SK-N-SH treated with all-trans-retinoic acid at 6 μM for 48 hours (cell line): ENCODE data around the gene GDPD4.

Experiments used
- ATAC-seq: fragments of 200-7000 bp; cut with Tn5 transposase; 3 replicates; pipeline ENCODE4 v1.9.1; 2020; ENCODE audit warnings: mild to moderate bottlenecking, moderate library complexity
- ARNTL ChIP-seq: fragments of 450-650 bp; formaldehyde crosslinking; IDR thresholded peaks from 2 replicates; pipeline ENCODE4 v1.5.0; 2020; ENCODE audit warnings: low read depth, mild to moderate bottlenecking, moderate library complexity, borderline replicate concordance
- BACH2 ChIP-seq: fragments of 250-450 bp; sonication (Bioruptor Pico); IDR thresholded peaks from 2 replicates; pipeline ENCODE4 v1.9.0; 2021; ENCODE audit warnings: mild to moderate bottlenecking, borderline replicate concordance
- CSDC2 ChIP-seq: fragments of 250-450 bp; sonication (Bioruptor Pico); IDR thresholded peaks from 2 replicates; pipeline ENCODE4 v1.5.0; 2020; ENCODE audit warnings: mild to moderate bottlenecking, moderate library complexity
- ESRRG ChIP-seq: fragments of 250-450 bp; sonication (Bioruptor Pico); IDR thresholded peaks from 2 replicates; pipeline ENCODE4 v1.6.1; 2021; ENCODE audit warnings: mild to moderate bottlenecking
- GLIS3 ChIP-seq: fragments of 250-450 bp; sonication (Bioruptor Pico); IDR thresholded peaks from 2 replicates; pipeline ENCODE4 v1.5.0; 2020; ENCODE audit warnings: mild to moderate bottlenecking, moderate library complexity
- ISL1 ChIP-seq: fragments of 250-450 bp; sonication (Bioruptor Pico); IDR thresholded peaks from 2 replicates; pipeline ENCODE4 v2.1.2; 2022; ENCODE audit warnings: mild to moderate bottlenecking, moderate library complexity
- OSR1 ChIP-seq: fragments of 250-450 bp; sonication (Bioruptor Pico); IDR thresholded peaks from 2 replicates; pipeline ENCODE4 v1.8.0; 2022; ENCODE audit warnings: moderate library complexity, mild to moderate bottlenecking, inconsistent platforms
- PPARA ChIP-seq: fragments of 250-450 bp; sonication (Bioruptor Pico); IDR thresholded peaks from 2 replicates; pipeline ENCODE4 v1.5.0; 2020; ENCODE audit warnings: mild to moderate bottlenecking, borderline replicate concordance
- RARB ChIP-seq: fragments of 250-450 bp; sonication (Bioruptor Pico); IDR thresholded peaks from 2 replicates; pipeline ENCODE4 v1.8.0; 2021; ENCODE audit warnings: mild to moderate bottlenecking, moderate library complexity
- SNAI2 ChIP-seq: fragments of 250-450 bp; sonication (Bioruptor Pico); IDR thresholded peaks from 2 replicates; pipeline ENCODE4 v1.5.0; 2020; ENCODE audit warnings: mild to moderate bottlenecking, moderate library complexity
- TCF4 ChIP-seq: fragments of 250-450 bp; sonication (Bioruptor Pico); IDR thresholded peaks from 2 replicates; pipeline ENCODE4 v1.8.0; 2021; ENCODE audit warnings: mild to moderate bottlenecking, moderate library complexity, borderline replicate concordance
- TOX ChIP-seq: fragments of 250-450 bp; sonication (Bioruptor Pico); IDR thresholded peaks from 2 replicates; pipeline ENCODE4 v1.8.0; 2021; ENCODE audit warnings: mild to moderate bottlenecking, moderate library complexity, borderline replicate concordance
- ZC3H10 ChIP-seq: fragments of 250-450 bp; sonication (Bioruptor Pico); IDR thresholded peaks from 2 replicates; pipeline ENCODE4 v1.5.1; 2021; ENCODE audit warnings: mild to moderate bottlenecking, moderate library complexity
- ZFP3 ChIP-seq: fragments of 250-450 bp; sonication (Bioruptor Pico); IDR thresholded peaks from 2 replicates; pipeline ENCODE4 v1.5.0; 2020; ENCODE audit warnings: mild to moderate bottlenecking, moderate library complexity
- ZFP30 ChIP-seq: fragments of 450-650 bp; formaldehyde crosslinking; IDR thresholded peaks from 2 replicates; pipeline ENCODE4 v1.5.0; 2022; ENCODE audit warnings: mild to moderate bottlenecking, moderate library complexity
- ZNF70 ChIP-seq: fragments of 450-650 bp; formaldehyde crosslinking; IDR thresholded peaks from 2 replicates; pipeline ENCODE4 v1.5.0; 2020; ENCODE audit warnings: mild to moderate bottlenecking, moderate library complexity
- ZNF8 ChIP-seq: fragments of 450-650 bp; formaldehyde crosslinking; IDR thresholded peaks from 2 replicates; pipeline ENCODE4 v1.5.0; 2020; ENCODE audit warnings: mild to moderate bottlenecking, moderate library complexity
- TF ChIP-seq, protein P1 (sequence below): fragments of 250-450 bp; sonication (Bioruptor Pico); IDR thresholded peaks from 2 replicates; pipeline ENCODE4 v1.5.0; 2020; ENCODE audit warnings: mild to moderate bottlenecking, moderate library complexity
- TF ChIP-seq, protein P2 (sequence below): fragments of 250-450 bp; sonication (Bioruptor Pico); IDR thresholded peaks from 2 replicates; pipeline ENCODE4 v1.8.0; 2020; ENCODE audit warnings: mild to moderate bottlenecking, moderate library complexity, borderline replicate concordance
- TF ChIP-seq, protein P3 (sequence below): fragments of 250-450 bp; sonication (Bioruptor Pico); IDR thresholded peaks from 2 replicates; pipeline ENCODE4 v1.5.1; 2020; ENCODE audit warnings: low read depth, mild to moderate bottlenecking, moderate library complexity
- TF ChIP-seq, protein P4 (sequence below): fragments of 250-450 bp; sonication (Bioruptor Pico); IDR thresholded peaks from 2 replicates; pipeline ENCODE4 v1.5.1; 2021; ENCODE audit warnings: mild to moderate bottlenecking, moderate library complexity

Gene GDPD4

DNA sequence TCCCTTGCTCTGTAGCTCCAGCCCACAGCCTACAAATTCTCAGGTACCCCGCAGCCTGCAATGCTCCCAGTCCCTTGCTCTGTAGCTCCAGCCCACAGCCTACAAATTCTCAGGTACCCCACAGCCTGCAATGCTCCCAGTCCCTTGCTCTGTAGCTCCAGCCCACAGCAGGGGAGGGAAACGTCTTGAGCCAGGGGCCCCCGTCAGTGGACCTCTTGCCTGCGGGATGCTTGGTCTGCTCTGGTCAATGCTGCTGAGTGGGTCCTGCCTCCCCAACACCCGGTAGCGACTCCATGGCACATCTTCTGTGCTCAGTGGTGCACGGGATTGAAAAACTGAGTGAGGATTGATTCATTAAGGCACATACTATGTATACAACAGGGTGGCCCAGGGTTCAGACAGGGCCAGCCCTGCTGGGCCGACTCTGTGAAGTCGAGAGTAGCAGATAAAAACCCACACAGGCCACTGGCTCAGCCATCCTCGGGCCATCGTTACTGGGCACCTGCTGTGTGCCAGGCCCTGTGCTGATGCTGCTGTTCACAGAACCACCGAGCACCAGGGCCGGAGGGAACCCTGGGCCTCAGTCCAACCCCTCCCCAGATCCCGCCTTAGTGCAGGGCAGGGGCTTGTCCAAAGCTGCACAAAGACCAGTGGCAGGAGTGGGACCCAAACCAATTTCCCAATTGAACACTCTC lies 103.7 kb downstream of the GDPD4 start:
- TF ChIP-seq BACH2 (CRISPR knock-in tag) = no peak
- TF ChIP-seq GLIS3 (CRISPR knock-in tag) = no peak
- TF ChIP-seq RARB (CRISPR knock-in tag) = no peak
- no peak for TF ChIP-seq SNAI2
- TF ChIP-seq ESRRG (CRISPR knock-in tag) = no peak
- no peak for TF ChIP-seq ZC3H10 (CRISPR knock-in tag)
- TF ChIP-seq, protein P1, sequence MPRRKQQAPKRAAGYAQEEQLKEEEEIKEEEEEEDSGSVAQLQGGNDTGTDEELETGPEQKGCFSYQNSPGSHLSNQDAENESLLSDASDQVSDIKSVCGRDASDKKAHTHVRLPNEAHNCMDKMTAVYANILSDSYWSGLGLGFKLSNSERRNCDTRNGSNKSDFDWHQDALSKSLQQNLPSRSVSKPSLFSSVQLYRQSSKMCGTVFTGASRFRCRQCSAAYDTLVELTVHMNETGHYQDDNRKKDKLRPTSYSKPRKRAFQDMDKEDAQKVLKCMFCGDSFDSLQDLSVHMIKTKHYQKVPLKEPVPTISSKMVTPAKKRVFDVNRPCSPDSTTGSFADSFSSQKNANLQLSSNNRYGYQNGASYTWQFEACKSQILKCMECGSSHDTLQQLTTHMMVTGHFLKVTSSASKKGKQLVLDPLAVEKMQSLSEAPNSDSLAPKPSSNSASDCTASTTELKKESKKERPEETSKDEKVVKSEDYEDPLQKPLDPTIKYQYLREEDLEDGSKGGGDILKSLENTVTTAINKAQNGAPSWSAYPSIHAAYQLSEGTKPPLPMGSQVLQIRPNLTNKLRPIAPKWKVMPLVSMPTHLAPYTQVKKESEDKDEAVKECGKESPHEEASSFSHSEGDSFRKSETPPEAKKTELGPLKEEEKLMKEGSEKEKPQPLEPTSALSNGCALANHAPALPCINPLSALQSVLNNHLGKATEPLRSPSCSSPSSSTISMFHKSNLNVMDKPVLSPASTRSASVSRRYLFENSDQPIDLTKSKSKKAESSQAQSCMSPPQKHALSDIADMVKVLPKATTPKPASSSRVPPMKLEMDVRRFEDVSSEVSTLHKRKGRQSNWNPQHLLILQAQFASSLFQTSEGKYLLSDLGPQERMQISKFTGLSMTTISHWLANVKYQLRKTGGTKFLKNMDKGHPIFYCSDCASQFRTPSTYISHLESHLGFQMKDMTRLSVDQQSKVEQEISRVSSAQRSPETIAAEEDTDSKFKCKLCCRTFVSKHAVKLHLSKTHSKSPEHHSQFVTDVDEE (CRISPR knock-in tag) = no peak
- TF ChIP-seq, protein P2, sequence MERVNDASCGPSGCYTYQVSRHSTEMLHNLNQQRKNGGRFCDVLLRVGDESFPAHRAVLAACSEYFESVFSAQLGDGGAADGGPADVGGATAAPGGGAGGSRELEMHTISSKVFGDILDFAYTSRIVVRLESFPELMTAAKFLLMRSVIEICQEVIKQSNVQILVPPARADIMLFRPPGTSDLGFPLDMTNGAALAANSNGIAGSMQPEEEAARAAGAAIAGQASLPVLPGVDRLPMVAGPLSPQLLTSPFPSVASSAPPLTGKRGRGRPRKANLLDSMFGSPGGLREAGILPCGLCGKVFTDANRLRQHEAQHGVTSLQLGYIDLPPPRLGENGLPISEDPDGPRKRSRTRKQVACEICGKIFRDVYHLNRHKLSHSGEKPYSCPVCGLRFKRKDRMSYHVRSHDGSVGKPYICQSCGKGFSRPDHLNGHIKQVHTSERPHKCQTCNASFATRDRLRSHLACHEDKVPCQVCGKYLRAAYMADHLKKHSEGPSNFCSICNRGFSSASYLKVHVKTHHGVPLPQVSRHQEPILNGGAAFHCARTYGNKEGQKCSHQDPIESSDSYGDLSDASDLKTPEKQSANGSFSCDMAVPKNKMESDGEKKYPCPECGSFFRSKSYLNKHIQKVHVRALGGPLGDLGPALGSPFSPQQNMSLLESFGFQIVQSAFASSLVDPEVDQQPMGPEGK (CRISPR knock-in tag) = no peak
- no peak for TF ChIP-seq ISL1 (CRISPR knock-in tag)
- no peak for TF ChIP-seq ARNTL (CRISPR knock-in tag)
- TF ChIP-seq ZFP30 (CRISPR knock-in tag) = no peak
- TF ChIP-seq, protein P3, sequence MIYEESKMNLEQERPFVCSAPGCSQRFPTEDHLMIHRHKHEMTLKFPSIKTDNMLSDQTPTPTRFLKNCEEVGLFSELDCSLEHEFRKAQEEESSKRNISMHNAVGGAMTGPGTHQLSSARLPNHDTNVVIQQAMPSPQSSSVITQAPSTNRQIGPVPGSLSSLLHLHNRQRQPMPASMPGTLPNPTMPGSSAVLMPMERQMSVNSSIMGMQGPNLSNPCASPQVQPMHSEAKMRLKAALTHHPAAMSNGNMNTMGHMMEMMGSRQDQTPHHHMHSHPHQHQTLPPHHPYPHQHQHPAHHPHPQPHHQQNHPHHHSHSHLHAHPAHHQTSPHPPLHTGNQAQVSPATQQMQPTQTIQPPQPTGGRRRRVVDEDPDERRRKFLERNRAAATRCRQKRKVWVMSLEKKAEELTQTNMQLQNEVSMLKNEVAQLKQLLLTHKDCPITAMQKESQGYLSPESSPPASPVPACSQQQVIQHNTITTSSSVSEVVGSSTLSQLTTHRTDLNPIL (CRISPR knock-in tag) = no peak
- TF ChIP-seq ZNF8 (CRISPR knock-in tag) = no peak
- no peak for TF ChIP-seq OSR1 (CRISPR knock-in tag)
- no peak for TF ChIP-seq ZFP3 (CRISPR knock-in tag)
- no peak for TF ChIP-seq TOX
- TF ChIP-seq ZNF70 = no peak
- no peak for TF ChIP-seq TCF4 (CRISPR knock-in tag)
- TF ChIP-seq, protein P4, sequence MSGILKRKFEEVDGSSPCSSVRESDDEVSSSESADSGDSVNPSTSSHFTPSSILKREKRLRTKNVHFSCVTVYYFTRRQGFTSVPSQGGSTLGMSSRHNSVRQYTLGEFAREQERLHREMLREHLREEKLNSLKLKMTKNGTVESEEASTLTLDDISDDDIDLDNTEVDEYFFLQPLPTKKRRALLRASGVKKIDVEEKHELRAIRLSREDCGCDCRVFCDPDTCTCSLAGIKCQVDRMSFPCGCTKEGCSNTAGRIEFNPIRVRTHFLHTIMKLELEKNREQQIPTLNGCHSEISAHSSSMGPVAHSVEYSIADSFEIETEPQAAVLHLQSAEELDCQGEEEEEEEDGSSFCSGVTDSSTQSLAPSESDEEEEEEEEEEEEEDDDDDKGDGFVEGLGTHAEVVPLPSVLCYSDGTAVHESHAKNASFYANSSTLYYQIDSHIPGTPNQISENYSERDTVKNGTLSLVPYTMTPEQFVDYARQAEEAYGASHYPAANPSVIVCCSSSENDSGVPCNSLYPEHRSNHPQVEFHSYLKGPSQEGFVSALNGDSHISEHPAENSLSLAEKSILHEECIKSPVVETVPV (CRISPR knock-in tag) = no peak
- TF ChIP-seq, all 23 proteins: peak for 0
- ATAC-seq = no peak

DNA sequence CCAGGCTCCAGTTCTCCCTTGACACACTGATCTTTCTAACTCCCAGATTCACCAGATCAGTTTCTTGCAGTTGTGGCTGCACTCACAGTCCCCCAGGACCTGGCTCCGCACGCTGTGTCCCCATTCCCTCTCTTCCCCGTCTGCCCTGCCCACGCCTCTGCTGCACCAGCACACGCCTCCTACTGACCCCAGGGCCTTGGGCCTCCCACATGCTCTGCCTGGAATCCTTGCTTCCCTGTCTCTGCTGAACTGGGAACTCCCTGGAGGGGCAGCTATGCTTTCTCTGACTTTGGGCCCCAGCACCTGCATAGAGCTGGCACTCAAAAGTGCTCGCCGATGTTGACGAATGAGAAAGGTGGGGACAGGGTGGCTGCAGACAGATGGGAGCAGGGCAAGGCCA lies 104.5 kb downstream of the GDPD4 start:
- no peak for ATAC-seq
- TF ChIP-seq SNAI2 (no peak), CSDC2 (no peak), TOX (no peak), TCF4 (CRISPR knock-in tag) (no peak), GLIS3 (CRISPR knock-in tag) (no peak), ZNF8 (CRISPR knock-in tag) (no peak), ESRRG (CRISPR knock-in tag) (no peak), RARB (CRISPR knock-in tag) (no peak), ARNTL (CRISPR knock-in tag) (no peak), ZFP30 (CRISPR knock-in tag) (no peak)
- TF ChIP-seq, protein P4 (CRISPR knock-in tag) = no peak

DNA sequence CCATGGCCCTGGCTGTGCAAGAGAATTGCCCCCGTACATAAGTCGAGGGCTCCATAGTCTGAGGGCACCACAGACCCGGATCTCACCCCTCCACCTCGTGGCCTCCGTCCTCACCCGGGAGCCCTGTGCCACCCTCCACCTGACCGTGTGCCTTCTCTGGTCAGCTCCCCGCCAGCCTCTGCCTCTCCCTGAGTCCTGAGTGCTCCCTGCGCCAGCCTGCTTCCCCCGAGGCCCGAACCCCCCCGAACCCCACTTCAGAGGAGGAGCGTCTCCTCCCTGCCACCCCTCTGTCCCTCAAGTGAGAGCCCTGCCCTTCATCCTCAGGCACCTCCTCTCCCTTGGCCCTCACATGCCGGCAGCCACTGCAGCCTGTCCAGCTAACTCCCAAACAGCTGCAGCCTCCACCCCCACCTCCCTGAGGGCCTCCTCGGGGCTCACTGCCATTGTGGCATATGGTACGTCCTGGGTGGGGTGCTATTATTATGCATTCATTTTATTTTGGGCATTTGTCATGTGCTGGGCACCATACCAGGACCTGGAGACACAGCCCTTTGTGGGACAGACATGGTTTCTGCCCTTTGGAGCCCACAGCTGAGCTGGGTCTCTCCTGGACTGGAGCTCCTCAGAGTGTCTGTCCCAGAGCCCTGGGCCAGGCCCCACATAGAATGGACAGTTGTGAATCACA lies 106.3 kb downstream of the GDPD4 start:
- TF ChIP-seq PPARA (CRISPR knock-in tag) (no peak), ZFP30 (CRISPR knock-in tag) (no peak), BACH2 (CRISPR knock-in tag) (no peak), RARB (CRISPR knock-in tag) (no peak), ZC3H10 (CRISPR knock-in tag) (no peak), SNAI2 (no peak), ZNF8 (CRISPR knock-in tag) (no peak), ZFP3 (CRISPR knock-in tag) (no peak), ARNTL (CRISPR knock-in tag) (no peak)
- TF ChIP-seq, protein P1 (CRISPR knock-in tag) = no peak
- TF ChIP-seq, protein P3 (CRISPR knock-in tag) = no peak
- ATAC-seq = peak; percentile 27
